Gastrocnemius medialis (tissue), 4 donors: ENCODE results near the gene PHC2. TPM values are rescaled to one million over a fixed set of nuclear protein-coding genes. Genes with fewer than 3 reads are reported as not detected.

Experiments used
- ATAC-seq, 2 donors: fragments of 150-250 bp; one replicate each; pipeline ENCODE4 v1.9.1; 2016
- DNase-seq, 2 donors: peaks; one replicate each; pipeline ENCODE4 v3.0.0-alpha.2; 2019
- H3K27ac ChIP-seq, 4 donors: fragments of 200-600 bp; sonication (generic); 1 replicate in 1 of 4; 2 replicates in 3 of 4; pipeline ENCODE4 v1.5.1; 2016 to 2018; ENCODE audit warnings: mild to moderate bottlenecking in 2 of 4, moderate library complexity in 1 of 4
- H3K27me3 ChIP-seq, 3 donors: fragments of 200-600 bp; sonication (generic) in 2 of 3; 1 replicate in 1 of 3; 2 replicates in 2 of 3; pipeline versions ENCODE4 v1.5.1 to v1.6.0; 2016 to 2019; ENCODE audit warnings: mild to moderate bottlenecking in 1 of 3, moderate library complexity in 1 of 3
- H3K36me3 ChIP-seq, 2 donors: fragments of 200-600 bp; sonication (generic) in 1 of 2; one replicate each; pipeline ENCODE4 v1.5.1; 2017 to 2018
- H3K4me1 ChIP-seq, 2 donors: fragments of 200-600 bp; sonication (generic) in 1 of 2; one replicate each; pipeline ENCODE4 v1.5.1; 2016 to 2017; ENCODE audit warnings: mild to moderate bottlenecking in 2 of 2
- H3K4me3 ChIP-seq, 4 donors: fragments of 200-600 bp; sonication (generic) in 3 of 4; 1 replicate in 1 of 4; 2 replicates in 3 of 4; pipeline ENCODE4 v1.5.1; 2016 to 2019; ENCODE audit warnings: mild to moderate bottlenecking in 2 of 4
- H3K9me3 ChIP-seq, 3 donors: fragments of 200-600 bp; sonication (generic) in 2 of 3; 1 replicate in 1 of 3; 2 replicates in 2 of 3; pipeline ENCODE4 v1.5.1; 2016 to 2019
- POLR2A ChIP-seq, 2 donors: fragments of 450-650 bp; IDR thresholded peaks; one replicate each; pipeline ENCODE4 v1.6.1; 2017; ENCODE audit warnings: antibody characterized with exemption in 2 of 2, mild to moderate bottlenecking in 2 of 2, moderate library complexity in 2 of 2
- in situ Hi-C, 4 donors: fragments of 200-750 bp; cut with MboI; loops; one replicate each; pipeline versions ENCODE4 v1.15.0 to v1.8.0; 2017; ENCODE audit warnings: low sequenced_read_pairs in 4 of 4
- intact Hi-C: fragments of 100-400 bp; cut with DNase I; formaldehyde crosslinking; loops from one replicate; pipeline ENCODE4 v1.15.1; 2023; ENCODE audit warnings: low total_unique reads
- total RNA-seq, 4 donors: library from RNA; depleted of rRNA; stranded (reverse); fragments of >200 nt; gene quantifications; one replicate each; pipeline versions ENCODE4 v1.1.0 to v1.2.3, GENCODE V29; 2016
- TF ChIP-seq, protein P1 (sequence below), 5 experiments: fragments of 450-650 bp in 3 of 5; fragments of 200-600 bp in 2 of 5; sonication (generic) in 2 of 5; IDR thresholded peaks in 4 of 5; conservative IDR thresholded peaks in 1 of 5; 1 replicate in 4 of 5; 2 replicates in 1 of 5; pipeline ENCODE4 v1.5.1; 2016 to 2019; ENCODE audit warnings: antibody characterized with exemption in 5 of 5, mild to moderate bottlenecking in 3 of 5, moderate library complexity in 3 of 5

The PHC2 gene
- total RNA-seq, 4 donors from 2014 or later: 318 to 516 (median 364) TPM

DNA sequence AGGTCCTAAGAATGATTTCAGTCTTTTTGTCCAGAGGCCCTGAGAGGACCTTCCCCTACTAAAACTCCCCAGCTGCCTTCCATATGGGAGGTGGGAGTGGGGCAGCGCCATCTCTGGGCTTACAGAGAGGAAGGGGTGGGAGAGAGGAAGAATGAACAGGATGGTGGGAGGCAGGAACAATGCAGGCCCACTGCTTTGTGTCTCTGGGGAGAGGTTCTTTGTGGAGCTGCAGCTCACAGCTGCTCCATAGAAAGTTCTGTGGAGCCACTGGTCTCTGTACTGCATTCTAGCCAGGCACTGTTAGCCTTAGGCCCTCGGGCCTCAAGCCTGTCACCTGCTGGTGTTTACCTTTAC is 66.4 kb downstream of the PHC2 start:
- H3K4me3 ChIP-seq: no peak overlapping the region
- no peaks in the 10 kb centered on the region for H3K36me3 ChIP-seq
- no peaks in the 10 kb centered on the region for H3K9me3 ChIP-seq
- H3K27me3 ChIP-seq: no peaks in the 10 kb centered on the region
- H3K27ac ChIP-seq: peak overlapping the region; percentile 86 to 98 (median 96)
- no peak for ATAC-seq
- peak in 1 of 2 donors; percentile 24 for DNase-seq
- intact Hi-C loops: loop anchor here (10.0 kb wide), 1 partner anchor 240 kb away; no protein-coding TSS in a partner anchor
- H3K4me1 ChIP-seq: peaks cover 55 to 63% of the 10 kb centered on the region in 2 donors
- no peak for TF ChIP-seq POLR2A (IDR thresholded peaks at IDR 0.05)
- TF ChIP-seq, protein P1, sequence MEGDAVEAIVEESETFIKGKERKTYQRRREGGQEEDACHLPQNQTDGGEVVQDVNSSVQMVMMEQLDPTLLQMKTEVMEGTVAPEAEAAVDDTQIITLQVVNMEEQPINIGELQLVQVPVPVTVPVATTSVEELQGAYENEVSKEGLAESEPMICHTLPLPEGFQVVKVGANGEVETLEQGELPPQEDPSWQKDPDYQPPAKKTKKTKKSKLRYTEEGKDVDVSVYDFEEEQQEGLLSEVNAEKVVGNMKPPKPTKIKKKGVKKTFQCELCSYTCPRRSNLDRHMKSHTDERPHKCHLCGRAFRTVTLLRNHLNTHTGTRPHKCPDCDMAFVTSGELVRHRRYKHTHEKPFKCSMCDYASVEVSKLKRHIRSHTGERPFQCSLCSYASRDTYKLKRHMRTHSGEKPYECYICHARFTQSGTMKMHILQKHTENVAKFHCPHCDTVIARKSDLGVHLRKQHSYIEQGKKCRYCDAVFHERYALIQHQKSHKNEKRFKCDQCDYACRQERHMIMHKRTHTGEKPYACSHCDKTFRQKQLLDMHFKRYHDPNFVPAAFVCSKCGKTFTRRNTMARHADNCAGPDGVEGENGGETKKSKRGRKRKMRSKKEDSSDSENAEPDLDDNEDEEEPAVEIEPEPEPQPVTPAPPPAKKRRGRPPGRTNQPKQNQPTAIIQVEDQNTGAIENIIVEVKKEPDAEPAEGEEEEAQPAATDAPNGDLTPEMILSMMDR (IDR thresholded peaks at IDR 0.05 in 4 of 5, conservative IDR thresholded peaks at IDR 0.05 in 1 of 5): no peak
- in situ Hi-C loops: loop anchor here in 2 of 4 donors (25.0 kb wide), 1 partner anchor 98 kb away; the partner anchor contains the start of gene ZSCAN20 (in 2 of the 2)

DNA sequence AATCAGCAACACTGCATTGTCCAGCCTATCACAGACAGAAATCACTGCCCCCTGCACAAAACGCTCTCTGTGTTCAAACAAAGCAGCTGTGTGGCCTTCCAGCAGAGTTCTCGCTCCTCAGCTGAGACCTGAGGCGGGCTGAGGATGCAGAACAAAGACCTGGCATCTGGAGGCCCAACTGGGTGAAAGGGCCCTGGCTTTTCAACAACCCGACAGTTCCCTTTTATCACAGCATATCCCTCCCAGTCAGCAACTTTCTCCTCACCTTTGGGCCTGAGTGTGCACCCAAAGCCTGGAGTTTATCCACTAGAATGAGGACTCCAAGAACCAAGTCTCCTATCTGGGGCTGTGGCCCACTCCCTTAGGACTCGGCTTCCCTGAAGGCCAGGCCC is 67.4 kb downstream of the PHC2 start:
- TF ChIP-seq, protein P1 (IDR thresholded peaks at IDR 0.05 in 4 of 5, conservative IDR thresholded peaks at IDR 0.05 in 1 of 5): no peak
- no peak for TF ChIP-seq POLR2A (IDR thresholded peaks at IDR 0.05)
- no peaks in the 10 kb centered on the region for H3K9me3 ChIP-seq
- H3K27ac ChIP-seq: peak overlapping the region; percentile 86 to 98 (median 96)
- peaks cover 55 to 63% of the 10 kb centered on the region in 2 donors for H3K4me1 ChIP-seq
- H3K27me3 ChIP-seq: no peaks in the 10 kb centered on the region
- in situ Hi-C loops: loop anchor here in 2 of 4 donors (25.0 kb wide), 1 partner anchor 99 kb away; the partner anchor contains the start of gene ZSCAN20 (in 2 of the 2)
- H3K4me3 ChIP-seq: no peak overlapping the region
- ATAC-seq (no peak), DNase-seq (no peak)
- H3K36me3 ChIP-seq: peaks cover 0 to 8% of the 10 kb centered on the region in 2 donors
- intact Hi-C loops: loop anchor here (10.0 kb wide), 1 partner anchor 239 kb away; no protein-coding TSS in a partner anchor

DNA sequence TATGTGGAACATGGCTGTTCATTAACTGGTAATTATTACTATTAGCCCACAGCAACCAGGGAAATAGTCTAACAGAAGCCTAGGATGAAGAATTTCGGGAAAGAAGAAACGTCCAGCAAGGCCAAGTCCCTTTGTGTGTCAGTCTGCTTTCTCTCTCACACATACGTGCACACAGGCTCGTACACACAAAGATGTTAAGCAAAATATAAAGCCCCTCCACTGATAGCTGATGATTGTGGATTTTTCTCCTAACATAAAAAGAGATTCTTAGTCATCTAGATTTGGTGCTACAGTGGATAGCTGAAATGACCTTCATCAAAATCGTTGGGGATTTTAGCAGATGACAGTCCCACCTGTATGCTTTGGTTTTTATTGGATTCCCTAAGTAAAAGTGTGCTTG is 67.9 kb downstream of the PHC2 start:
- no peak for ATAC-seq

DNA sequence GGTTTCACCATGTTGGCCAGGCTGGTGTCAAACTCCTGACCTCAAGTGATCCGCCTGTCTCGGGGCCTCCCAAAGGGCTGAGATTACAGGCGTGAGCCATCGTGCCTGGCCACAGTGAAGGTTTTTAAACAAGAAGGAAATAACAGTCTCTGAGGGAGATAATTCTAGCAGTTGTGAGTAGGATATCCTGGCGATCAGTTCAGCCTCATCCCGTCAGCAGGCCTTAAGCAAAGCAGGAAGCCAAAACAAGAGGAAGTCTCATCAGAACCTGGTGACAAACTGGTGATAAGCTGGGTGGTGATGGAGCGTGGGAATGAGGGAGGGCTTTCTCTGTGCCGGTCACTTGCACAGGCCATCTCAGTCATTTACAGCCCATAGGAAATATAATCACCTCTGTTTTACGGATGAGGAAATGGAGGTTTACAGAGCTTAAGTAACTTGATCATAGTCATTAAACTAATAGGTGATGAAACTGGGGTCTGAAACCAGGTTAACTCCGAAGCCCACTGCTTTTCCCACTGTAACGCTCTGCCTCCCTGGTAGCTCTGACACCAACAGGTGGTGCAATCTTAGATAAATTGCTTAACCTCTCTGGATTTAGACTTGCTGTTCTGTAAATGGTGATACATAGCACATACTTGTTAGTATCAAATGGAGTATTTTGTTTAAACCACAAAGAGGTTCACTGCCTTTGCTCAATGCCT is 69.2 kb downstream of the PHC2 start:
- ATAC-seq (no peak), DNase-seq (peak in 1 of 2 donors; percentile 51)
- no peaks in the 10 kb centered on the region for H3K27me3 ChIP-seq
- in situ Hi-C loops (loop anchor here in 2 of 4 donors (25.0 kb wide), 1 partner anchor 101 kb away; the partner anchor contains the start of gene ZSCAN20 (in 2 of the 2)), intact Hi-C loops (loop anchor here (10.0 kb wide), 1 partner anchor 237 kb away; no protein-coding TSS in a partner anchor)
- peaks cover 45 to 52% of the 10 kb centered on the region in 2 donors for H3K4me1 ChIP-seq
- H3K36me3 ChIP-seq: peaks cover 0 to 8% of the 10 kb centered on the region in 2 donors
- TF ChIP-seq, protein P1 (IDR thresholded peaks at IDR 0.05 in 4 of 5, conservative IDR thresholded peaks at IDR 0.05 in 1 of 5): no peak
- no peak for TF ChIP-seq POLR2A (IDR thresholded peaks at IDR 0.05)
- no peaks in the 10 kb centered on the region for H3K9me3 ChIP-seq
- H3K27ac ChIP-seq: peak overlapping the region; percentile 52 to 98 (median 92)
- H3K4me3 ChIP-seq: no peak overlapping the region

More for the DNA sequence above, 67.9 kb downstream of the PHC2 start:
- no peak overlapping the region for H3K4me3 ChIP-seq
- no peaks in the 10 kb centered on the region for H3K9me3 ChIP-seq
- no peak for DNase-seq
- H3K27ac ChIP-seq: peak overlapping the region; percentile 86 to 98 (median 96)
- intact Hi-C loops: loop anchor here (10.0 kb wide), 1 partner anchor 238 kb away; no protein-coding TSS in a partner anchor
- H3K4me1 ChIP-seq: peaks cover 55 to 63% of the 10 kb centered on the region in 2 donors
- peaks cover 0 to 8% of the 10 kb centered on the region in 2 donors for H3K36me3 ChIP-seq
- in situ Hi-C loops: loop anchor here in 2 of 4 donors (25.0 kb wide), 1 partner anchor 99 kb away; the partner anchor contains the start of gene ZSCAN20 (in 2 of the 2)
- H3K27me3 ChIP-seq: no peaks in the 10 kb centered on the region
- TF ChIP-seq, protein P1 (IDR thresholded peaks at IDR 0.05 in 4 of 5, conservative IDR thresholded peaks at IDR 0.05 in 1 of 5): no peak
- TF ChIP-seq POLR2A (IDR thresholded peaks at IDR 0.05): no peak
